Kidney tubule cell (primary cell): ENCODE measurements around the gene DISC1.
"Not testable (repeated sequence)": the region's sequence is repeated elsewhere in the genome, so short reads cannot be mapped to it uniquely, and the experiment has no call there.

Experiments
- DNase-seq: peaks from one replicate; pipeline ENCODE4 v3.0.0-alpha.2; 2018; ENCODE audit warnings: low spot score

DISC1 gene

DNA sequence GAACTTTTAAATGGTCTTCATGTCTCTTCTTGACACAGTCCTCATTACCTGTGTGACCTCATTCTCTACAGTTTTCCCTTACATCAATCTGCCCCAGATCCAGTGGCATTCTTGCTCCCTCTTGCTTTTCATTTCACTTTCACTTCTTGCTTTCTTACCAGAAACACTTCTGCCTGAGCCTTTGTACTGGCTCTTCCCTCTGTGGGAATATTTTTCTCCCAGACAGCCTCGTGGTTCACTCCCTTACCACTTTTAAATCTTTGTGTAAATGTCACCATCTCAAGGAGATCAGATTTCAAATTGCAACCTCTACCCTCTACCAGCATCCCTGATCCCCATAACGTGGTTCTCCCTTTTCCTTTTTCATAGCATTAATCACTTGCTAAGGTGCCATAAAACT lies 73.2 kb downstream of the DISC1 start:
- DNase-seq = peak; percentile 26

DNA sequence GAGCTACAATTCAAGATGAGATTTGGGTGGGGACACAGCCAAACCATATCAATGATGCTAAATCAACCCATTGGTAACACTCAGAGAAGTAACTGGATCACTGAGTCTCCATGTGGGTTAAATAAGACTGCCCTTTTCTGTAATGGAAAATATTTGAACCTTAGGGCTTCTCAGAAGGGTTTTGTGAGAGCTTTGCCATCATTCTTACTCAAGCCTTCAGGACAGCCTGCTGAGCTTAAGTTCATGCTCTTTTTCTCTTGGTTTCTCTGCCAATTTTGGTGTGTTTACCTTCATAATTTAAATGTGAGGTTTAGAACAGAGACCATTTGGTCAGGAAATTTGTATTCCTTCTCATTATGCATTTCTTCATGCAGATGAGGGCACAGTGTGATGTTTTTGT lies 74.7 kb downstream of the DISC1 start:
- no peak for DNase-seq

DNA sequence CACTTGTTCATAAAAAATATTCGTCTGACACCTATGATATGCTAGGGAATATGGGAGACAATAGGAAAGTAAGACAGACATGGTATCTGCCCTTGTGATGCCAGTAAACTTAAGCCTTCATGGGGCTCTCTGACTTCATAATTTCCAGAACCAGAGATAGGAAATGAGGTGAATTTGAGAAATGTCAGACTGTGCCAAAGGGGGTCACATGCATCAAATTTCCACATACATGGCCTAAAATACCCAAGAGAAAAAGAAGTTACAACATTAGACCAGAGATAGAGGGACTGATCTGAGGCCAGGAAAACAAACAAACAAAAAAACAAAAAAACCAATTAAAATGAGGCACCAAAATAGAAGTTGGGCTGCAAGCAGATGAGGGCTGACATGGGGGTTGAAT lies 75.7 kb downstream of the DISC1 start:
- no peak for DNase-seq

DNA sequence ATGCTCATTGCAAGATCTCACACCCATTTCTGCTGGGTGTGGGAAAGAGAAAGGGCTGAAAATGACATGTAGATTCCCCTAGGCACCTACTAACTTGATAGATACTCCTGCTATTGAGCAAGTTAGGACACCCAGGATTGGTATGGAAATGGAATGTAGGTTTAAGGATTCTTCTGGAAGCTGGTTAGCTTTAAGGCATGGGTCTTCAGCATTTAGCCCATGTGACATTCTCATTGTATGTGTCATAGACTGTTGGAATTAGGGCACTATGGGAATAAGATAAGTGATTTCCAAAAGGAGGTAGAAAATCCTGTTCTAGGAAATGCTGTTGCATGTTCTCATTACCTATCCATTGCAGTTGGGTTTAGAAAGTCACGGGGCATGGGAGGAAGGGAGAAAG lies 76.2 kb downstream of the DISC1 start:
- peak; percentile 76 for DNase-seq

DNA sequence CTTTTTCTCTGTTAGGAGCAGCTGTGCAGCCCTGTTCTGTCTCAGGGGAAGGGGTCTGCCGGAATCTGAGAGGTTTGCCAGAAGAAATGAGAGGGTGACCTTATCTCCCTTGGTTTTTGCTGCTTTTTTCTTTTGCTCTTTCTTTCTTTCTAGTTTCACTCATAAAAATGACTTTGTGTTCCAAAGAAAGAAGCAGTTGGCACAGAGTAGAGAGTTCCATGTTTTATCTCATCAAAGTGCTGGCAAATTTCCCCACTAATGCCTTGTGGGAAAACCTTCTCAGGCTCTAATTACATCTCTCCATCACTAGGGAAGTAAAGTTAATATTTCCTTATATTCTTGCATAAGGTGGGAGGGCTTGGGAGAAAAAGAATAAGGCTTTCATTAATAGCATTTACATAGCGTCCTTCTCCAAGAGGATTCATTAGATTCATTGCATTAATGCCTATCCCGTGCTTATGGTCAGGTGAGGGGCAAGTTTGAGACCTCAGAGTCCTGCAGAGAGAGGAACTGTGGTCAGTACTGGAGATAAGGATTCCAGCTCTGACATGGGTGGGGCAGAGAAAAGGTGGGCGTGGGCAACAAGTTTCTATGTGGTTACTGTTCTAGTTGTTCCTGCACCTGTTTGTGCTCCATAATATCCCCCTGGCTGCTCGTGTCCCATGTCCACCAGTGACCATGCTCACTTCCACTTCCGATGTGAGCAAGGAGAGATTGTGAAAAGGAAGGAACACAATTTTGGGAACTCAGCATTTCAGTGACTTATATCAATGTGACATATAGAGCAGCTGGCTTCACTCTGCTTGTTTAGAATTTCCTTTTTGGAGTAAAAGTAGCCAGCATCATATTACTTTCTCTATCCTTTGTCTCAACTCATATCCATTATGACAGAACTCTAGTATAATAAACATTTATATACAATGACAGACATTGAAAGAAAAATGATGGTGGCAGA lies 79.5 kb downstream of the DISC1 start:
- no peak for DNase-seq

DNA sequence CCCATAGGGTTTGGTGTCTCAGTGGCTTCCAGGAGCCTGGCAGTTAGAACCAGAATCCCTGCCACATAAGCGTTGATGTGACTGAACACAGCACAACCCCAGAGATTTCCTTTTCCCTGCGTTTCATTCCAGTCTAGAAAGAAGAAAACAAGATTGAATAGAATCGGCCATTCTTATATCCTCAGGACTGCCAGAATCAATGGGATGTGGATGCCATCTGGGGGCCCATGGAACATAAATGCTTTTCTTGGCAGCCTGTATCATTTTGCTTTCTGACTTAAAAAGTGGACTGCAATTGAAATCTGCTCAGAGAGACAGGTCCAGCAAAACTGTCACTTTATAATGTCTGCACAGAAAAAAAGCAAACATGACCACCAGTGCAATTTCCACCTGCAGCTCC lies 80.3 kb downstream of the DISC1 start:
- DNase-seq = no peak

DNA sequence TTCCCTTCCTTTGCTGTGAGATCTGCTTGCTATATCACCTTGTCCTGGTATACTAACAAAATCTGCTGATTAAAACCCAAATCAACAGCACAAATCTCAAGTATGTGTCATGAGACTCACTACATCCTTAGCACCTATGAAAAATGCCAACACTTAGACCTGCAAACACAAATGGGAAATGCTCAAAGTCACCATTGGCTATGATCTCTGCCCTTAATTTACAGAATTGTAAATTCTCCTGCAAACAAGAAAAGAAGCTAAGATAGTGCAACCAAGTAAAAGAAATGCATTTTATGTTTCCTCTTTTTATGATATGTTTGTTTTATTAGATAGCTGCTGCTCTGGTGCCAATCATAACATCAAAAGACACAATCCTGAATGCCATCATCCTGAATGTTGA lies 80.8 kb downstream of the DISC1 start:
- DNase-seq = no peak

DNA sequence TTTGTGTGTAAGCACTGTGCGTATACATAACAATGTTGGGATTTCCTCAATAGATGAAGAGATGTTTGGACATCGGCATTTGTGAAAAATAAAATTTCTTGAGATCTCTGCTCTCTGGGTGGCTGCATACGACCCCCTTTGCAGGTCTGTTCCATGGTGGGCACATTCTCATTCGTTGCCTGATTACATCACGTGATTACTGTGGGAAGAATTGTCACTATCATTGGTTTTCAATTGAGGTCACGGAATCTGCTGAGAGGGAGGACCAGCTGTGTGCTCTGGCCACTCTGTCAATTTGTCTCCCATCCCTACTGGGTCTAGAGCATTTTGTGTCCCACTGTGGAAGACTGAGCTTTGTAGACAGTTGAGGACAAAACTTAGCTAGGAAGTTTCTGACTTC lies 81.8 kb downstream of the DISC1 start:
- no peak for DNase-seq

DNA sequence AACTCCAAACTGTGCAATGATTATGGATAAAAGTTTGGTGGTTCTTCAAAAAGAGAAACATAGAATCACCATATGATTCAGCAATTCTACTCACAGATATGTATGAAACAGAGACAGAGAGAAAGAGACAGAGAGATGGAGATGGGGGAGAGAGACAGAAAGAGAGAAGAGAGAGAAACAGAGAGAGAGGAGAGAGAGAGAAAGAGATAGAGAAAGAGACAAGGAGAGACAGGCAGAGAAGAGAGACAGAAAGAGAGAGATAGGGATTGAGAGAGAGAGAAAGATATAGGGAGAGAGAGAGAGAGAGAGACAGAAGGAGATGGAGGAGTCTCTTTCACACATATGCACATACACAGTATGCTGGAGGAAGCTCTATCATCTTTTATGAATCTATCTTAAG lies 87.8 kb downstream of the DISC1 start:
- DNase-seq = no peak

DNA sequence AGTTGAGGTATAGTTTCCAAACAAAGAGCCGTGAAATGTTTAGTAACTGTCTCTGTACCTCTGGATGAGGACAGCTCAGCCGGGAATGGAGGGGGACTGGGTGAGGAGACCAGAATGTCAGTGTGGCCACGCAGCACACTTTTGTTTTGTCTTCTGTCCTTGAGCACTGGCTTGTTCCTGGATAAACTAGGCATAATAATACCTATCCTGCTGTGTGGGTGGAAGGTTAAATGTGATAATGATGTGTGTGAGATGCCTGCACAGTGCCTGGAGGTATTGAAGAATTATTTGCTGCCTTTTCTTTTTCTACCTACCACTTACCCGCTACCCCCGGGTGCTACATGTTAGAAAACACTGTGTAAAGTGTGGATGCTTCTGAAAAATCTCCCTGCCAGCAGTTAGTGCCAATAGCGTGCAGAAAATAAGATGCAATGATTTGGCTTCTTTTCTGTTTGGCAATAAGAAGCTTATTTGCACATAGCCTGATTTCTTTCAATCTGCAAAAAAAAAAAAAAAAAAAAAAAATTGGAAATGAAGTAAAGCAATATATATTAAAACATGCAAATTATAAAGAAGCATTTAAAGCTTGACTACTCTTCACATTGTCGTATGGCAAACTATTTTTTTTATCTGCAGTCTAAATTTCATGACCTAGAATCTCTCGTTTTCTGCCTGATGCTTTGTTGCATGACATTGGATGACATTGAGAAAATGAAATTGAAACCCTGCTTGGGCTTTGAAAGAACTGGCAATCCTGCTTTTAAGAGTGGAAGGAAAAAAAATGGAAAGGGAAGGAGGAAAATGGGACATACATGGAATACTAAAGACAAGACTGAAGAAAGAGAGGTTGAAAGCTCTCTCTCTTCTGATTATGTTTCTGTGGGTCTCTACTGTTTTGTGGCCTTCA lies 89.5 kb downstream of the DISC1 start:
- no peak for DNase-seq

DNA sequence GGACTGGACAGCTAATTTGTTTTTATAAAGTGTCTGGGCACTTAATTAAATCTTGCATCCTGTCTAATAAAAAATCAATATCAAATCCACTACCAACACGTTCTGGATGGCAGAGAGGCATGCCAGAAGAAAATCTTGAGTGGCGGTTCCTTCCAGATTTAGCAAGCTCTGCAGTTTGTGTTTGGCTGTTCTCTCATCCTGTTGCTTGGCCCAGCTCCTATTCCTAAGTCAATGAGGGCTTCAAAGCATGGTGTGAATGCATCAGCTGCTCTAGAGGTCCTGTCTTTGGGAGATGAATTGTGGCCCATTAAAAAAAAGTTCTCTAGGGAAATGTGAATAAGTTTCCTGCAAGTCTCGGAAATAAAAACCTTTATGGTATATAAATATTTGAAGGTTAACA lies 90.3 kb downstream of the DISC1 start:
- DNase-seq = no peak

DNA sequence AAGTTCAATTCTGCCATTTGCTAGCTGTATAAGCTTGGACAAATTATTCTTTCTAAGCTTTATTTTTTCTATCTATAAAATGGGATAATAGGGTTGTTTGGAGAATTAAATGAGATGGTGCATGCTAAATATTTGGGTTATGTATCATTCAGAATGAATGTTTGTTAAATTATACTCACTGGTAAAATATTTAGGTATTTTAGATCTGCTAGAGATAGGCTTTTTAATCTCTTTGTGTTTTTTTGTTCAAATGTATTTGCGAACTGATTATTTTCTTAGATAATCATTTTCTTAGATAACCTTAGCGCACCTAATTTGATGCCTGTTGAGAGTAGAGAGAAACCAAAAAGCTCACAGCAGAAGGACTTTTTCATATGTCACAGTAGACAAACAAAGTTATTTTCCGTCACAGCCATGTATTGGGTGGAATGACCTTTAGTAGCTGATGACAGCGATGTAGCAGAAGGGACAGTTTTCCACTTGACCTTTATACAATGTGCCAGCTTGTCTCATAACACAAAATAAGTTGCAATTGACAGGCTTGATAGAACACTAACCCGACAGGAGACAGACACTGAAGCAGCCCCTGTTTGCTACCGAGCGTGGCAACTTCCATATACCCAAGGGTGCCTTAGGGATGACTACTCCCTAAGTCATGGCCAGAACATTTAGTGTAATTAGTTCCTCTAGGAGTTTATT lies 93.0 kb downstream of the DISC1 start:
- DNase-seq = no peak

DNA sequence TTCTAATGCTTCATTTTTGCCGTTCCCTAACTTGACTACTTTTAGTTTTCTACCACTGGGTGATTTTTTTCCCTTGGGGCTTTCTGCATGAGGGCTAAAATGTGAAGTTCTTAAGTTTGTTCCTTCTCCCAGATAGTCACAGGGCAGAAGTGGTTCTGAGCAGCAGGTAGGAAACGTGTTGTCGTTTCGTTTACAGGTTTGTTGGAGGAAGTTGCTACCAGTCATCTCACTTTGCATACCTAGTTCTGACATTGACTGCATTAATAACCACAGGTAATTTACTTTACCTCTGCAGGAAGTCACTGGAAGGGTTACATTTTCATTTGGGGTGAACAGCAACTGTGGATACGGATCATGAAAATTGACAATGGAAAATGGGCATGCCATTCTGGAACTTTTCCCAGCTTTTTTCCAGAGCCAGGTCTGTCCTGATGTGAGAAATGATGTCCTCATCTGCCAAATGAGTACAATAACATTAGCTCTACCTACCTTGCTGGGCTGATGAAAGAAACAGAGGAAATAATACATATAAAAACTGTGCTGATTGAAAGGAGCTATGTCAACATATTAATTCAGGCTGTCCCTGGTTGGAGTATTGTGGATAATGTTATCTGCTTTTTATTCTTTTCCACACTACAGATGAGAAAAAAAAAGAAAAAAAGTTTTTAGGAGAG lies 94.2 kb downstream of the DISC1 start:
- no peak for DNase-seq

DNA sequence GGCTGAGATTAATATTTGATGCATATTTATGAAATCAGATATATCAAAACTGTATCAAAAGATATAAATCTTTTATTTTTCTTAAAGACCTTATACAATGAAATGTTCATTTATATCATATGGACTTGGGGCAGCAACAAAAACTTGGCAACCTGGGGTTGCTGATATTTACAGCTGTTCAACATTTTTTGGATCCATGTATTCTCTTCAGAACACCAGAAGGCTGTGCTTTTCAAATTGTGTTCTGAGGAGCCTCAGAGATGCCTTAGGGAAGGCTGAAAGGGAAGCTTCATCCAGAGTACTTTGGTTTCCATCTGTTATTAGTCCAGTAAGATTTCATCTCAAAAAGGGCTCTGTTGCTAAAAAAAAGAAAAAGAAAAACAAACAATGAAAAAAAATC lies 94.8 kb downstream of the DISC1 start:
- no peak for DNase-seq

DNA sequence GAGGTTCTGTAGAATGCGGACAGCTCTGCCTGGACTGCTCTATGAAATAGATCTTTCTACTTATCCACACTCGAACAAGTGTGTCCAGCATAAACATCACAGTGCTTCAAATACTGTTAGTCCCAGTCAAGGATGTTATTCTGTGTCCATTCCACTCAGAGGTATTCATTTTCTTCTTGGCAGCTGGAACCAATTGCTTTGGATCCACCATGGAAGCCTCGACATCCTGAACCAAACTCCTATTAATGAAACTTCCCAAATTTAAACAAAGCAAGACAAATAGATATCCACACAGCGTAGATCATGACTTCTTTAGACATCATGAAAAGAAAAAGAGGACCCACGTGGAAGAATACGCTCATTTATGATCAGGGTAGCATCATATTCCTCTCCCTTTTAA lies 95.8 kb downstream of the DISC1 start:
- no peak for DNase-seq

DNA sequence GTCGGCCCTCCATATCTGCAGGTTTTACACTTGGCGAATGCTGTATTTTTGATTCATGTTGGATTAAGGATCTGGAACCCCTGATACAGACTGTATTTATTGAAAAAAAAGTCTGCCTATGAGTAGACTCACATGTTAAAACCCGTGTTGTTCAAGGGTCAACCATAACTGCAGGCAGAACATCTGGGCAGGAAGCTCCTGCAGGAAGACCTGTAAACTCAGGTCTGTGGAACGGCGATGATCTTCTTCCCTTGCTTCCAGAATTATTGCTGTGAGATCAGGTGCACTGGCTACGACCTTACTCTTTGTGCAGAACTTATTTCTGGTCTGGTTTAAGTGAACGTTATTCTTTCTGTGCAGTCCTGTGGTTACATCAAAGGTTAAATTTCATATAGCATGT lies 96.6 kb downstream of the DISC1 start:
- no peak for DNase-seq

DNA sequence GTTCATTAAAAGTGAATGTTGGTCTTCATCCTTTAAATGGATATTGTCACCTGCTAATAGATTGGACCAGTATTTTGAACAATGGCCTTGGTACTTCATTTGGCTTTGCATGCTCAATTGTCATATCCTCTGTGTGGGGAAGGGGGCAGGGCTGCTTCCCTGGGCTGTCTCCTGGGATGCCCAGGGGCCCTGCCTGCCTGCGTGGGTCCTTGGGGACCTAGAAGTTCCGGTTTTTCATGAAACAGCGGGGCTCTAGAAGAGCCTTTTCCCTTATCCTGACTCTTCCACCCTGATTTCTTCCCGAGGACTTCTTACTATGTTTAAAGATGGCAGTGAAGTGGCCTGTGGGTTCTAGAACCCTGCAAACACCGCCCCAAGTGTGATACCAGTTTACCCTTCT lies 97.5 kb downstream of the DISC1 start:
- no peak for DNase-seq

DNA sequence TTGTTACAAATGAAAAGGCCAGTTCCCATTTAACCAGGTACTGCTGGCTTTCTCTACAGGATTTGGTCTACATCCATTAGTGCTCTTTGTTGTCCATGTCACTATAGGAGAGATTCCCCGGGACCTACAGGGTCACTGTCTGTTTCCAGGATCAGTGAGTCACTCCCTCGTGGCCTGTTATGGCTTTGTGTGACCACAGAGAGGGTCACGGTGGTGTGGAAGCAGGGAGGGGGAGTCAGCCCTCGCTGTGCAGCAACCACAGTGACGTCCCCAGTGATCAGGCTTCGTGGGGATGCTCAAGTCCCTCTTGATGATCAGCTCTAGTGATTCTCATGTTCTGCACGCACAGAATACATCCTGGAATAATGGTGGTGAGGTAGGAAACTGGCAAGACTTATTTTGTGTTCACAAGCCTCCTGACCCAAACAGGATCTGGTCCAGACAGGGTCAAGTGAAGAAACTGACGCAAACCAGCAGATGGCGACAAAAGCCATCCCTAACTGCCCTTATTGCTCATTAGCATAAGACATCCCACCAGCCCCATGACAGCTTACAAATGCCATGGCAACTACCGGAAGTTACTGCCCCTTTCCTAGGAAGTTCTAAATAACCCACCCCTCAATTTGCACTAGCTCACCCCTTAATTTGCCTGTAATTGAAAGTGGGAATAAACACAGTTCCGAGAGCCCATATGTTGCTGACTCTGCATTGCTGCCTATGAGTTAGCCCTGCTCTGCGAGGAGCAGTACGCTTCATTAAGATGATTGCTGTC lies 98.5 kb downstream of the DISC1 start:
- peak; percentile 48 for DNase-seq

DNA sequence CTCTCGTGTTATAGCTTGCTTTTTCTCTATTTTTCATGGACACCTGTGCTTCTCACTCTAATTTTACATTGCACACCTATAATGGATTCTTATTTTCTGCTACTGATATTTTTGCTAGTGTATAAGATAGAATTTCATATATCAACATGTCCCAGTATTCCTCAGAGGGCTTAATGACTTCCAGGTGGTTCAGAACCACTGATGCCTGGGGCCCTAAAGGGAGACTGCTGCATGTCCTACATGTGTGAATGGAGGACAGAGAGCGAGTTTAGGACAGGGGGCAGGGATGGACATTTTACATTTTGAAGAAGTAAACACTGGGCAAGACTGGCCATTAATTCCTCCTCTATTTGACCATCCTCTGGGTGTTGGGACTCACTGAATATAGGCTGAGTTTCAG lies 100.6 kb downstream of the DISC1 start:
- no peak for DNase-seq

DNA sequence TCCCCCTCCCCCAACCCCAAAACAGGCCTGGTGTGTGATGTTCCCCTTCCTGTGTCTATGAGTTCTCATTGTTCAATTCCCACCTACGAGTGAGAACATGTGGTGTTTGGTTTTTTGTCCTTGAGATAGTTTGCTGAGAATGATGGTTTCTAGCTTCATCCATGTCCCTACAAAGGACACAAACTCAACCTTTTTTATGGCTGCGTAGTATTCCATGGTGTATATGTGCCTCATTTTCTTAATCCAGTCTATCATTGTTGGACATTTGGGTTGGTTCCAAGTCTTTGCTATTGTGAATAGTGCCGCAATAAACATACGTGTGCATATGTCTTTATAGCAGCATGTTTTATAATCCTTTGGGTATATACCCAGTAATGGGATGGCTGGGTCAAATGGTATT lies 102.4 kb downstream of the DISC1 start:
- DNase-seq = not testable (repeated sequence)

DNA sequence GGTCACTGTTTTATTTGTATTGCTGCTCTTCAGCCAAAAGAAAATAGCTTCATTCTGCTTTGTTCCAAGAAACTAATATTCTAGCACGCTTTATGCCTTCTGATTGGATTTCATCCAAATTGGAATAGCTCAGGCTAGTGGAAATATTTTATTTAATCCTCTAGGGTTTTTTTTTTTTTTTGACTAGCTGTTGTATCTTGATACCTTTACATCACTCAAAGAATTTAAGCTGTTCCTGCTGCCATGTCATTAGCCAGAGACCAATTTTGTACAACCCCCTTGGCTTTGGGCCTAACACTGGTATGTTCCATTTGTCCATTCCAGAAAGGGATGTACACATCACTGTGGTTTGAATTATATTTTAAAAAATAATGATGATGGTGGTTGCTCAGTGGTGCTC lies 103.0 kb downstream of the DISC1 start:
- no peak for DNase-seq
